Caco-2 (cell line): ENCODE results near the gene USH2A. TPM values are rescaled to one million over a fixed set of nuclear protein-coding genes. Genes with fewer than 3 reads are reported as not detected.
"Not testable (repeated sequence)": the region's sequence is repeated elsewhere in the genome, so short reads cannot be mapped to it uniquely, and the experiment has no call there.

Source experiments
- BruUV-seq: library from RNA; stranded (reverse); fragments of 400-500 nt; replicated peaks from 2 replicates; lab custom pipeline; 2021; lab: Mats Ljungman, UMichigan
- CTCF ChIA-PET: fragments of 300-600 bp; sonication (Branson Sonifier 250); formaldehyde crosslinking; loops from one replicate; lab custom pipeline; 2022; ENCODE audit warnings: antibody characterized with exemption; lab: Charles Lee
- POLR2A ChIA-PET: fragments of 300-600 bp; sonication (Branson Sonifier 250); formaldehyde crosslinking; loops from one replicate; lab custom pipeline; 2022; ENCODE audit warnings: antibody characterized with exemption; lab: Charles Lee
- DNase-seq, 2 experiments: peaks; one replicate each; pipeline versions ENCODE4 v3.0.0 to v3.0.0-alpha.2; 2020 to 2022
- H3K27me3 ChIP-seq: replicated peaks from 2 replicates; pipeline ENCODE4 v1.6.0; 2011; ENCODE audit warnings: low read length; ENCODE audit not compliant: control insufficient read depth, insufficient read depth
- H3K36me3 ChIP-seq: 2 replicates; pipeline ENCODE4 v1.5.1; 2011; ENCODE audit warnings: low read length; ENCODE audit not compliant: control insufficient read depth, insufficient read depth
- H3K4me1 ChIP-seq: fragments of 250-450 bp; sonication (Bioruptor Pico); 2 replicates; pipeline ENCODE4 v1.5.1; 2020; ENCODE audit warnings: mild to moderate bottlenecking
- H3K4me3 ChIP-seq: 2 replicates; pipeline ENCODE4 v1.5.1; 2011; ENCODE audit warnings: low read depth, mild to moderate bottlenecking, control low read depth, low read length
- H3K9me3 ChIP-seq: fragments of 250-450 bp; sonication (Bioruptor Pico); 2 replicates; pipeline ENCODE4 v1.5.1; 2020; ENCODE audit warnings: mild to moderate bottlenecking, moderate library complexity
- H3K27ac Mint-ChIP-seq: one replicate; pipeline ENCODE4 v1.8.0; 2022; ENCODE audit warnings: mixed read lengths; ENCODE audit not compliant: unreplicated experiment
- H3K27me3 Mint-ChIP-seq: one replicate; pipeline ENCODE4 v1.8.0; 2022; ENCODE audit warnings: mixed read lengths; ENCODE audit not compliant: insufficient read depth, unreplicated experiment
- H3K36me3 Mint-ChIP-seq: one replicate; pipeline ENCODE4 v1.8.0; 2022; ENCODE audit warnings: mild to moderate bottlenecking, mixed read lengths; ENCODE audit not compliant: insufficient read depth, unreplicated experiment
- H3K4me1 Mint-ChIP-seq: one replicate; pipeline ENCODE4 v1.8.0; 2022; ENCODE audit warnings: low read depth, mixed read lengths; ENCODE audit not compliant: unreplicated experiment
- H3K4me3 Mint-ChIP-seq: one replicate; pipeline ENCODE4 v1.8.0; 2022; ENCODE audit warnings: mild to moderate bottlenecking, moderate library complexity, mixed read lengths; ENCODE audit not compliant: unreplicated experiment
- H3K9me3 Mint-ChIP-seq: one replicate; pipeline ENCODE4 v1.8.0; 2022; ENCODE audit warnings: mixed read lengths; ENCODE audit not compliant: unreplicated experiment
- intact Hi-C: fragments of 100-400 bp; cut with micrococcal nuclease; formaldehyde crosslinking; loops from one replicate; pipeline ENCODE4 v1.10.0; 2022; ENCODE audit not compliant: unreplicated experiment
- total RNA-seq: library from RNA; stranded (reverse); gene quantifications from 2 replicates; pipeline ENCODE4 v1.2.3, GENCODE V29; 2022
- TF ChIP-seq, protein P1 (sequence below), 2 experiments: fragments of 200-600 bp in 1 of 2; IDR thresholded peaks; 1 replicate in 1 of 2; 2 replicates in 1 of 2; pipeline versions ENCODE4 v1.5.1 to v1.8.0; 2011 to 2022; ENCODE audit warnings: antibody characterized with exemption in 1 of 2, control low read depth in 1 of 2, inconsistent platforms in 1 of 2, low read depth in 1 of 2, low read length in 1 of 2, mild to moderate bottlenecking in 1 of 2, moderate library complexity in 1 of 2; ENCODE audit not compliant: insufficient read depth in 1 of 2, severe bottlenecking in 1 of 2, unreplicated experiment in 1 of 2

USH2A gene
- total RNA-seq, 1 experiment from 2014 or later: 0.11 TPM

DNA sequence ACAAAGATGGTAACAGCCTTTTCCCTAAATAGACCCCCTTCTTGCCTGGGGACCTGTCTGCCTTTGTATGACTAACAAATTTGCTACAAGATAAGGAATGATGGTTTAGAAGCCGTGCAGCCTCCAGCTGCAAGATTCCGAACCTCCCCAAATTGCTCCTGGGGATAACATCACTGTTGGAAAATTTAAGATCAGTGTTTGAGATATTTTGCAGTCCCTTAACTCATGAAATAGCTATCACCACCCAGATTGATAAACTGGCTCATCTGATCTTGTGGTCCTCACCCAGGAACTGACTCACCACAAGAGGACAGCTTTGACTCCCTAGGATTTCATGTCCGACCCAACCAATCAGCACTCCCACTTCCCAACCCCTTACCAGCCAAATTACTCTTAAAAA, 254.7 kb downstream of the USH2A start:
- Histone ChIP-seq H3K27me3 (no peaks in the 10 kb centered on the region), H3K4me3 (no peak overlapping the region), H3K4me1 (no peaks in the 10 kb centered on the region), H3K36me3 (no peaks in the 10 kb centered on the region), H3K9me3 (no peaks in the 10 kb centered on the region)
- CTCF ChIA-PET: no interaction called here
- Mint-ChIP-seq H3K27ac (no peak overlapping the region), H3K9me3 (no peaks in the 10 kb centered on the region), H3K27me3 (no peaks in the 10 kb centered on the region), H3K4me1 (no peaks in the 10 kb centered on the region), H3K4me3 (no peak overlapping the region), H3K36me3 (no peaks in the 10 kb centered on the region)
- TF ChIP-seq, protein P1, sequence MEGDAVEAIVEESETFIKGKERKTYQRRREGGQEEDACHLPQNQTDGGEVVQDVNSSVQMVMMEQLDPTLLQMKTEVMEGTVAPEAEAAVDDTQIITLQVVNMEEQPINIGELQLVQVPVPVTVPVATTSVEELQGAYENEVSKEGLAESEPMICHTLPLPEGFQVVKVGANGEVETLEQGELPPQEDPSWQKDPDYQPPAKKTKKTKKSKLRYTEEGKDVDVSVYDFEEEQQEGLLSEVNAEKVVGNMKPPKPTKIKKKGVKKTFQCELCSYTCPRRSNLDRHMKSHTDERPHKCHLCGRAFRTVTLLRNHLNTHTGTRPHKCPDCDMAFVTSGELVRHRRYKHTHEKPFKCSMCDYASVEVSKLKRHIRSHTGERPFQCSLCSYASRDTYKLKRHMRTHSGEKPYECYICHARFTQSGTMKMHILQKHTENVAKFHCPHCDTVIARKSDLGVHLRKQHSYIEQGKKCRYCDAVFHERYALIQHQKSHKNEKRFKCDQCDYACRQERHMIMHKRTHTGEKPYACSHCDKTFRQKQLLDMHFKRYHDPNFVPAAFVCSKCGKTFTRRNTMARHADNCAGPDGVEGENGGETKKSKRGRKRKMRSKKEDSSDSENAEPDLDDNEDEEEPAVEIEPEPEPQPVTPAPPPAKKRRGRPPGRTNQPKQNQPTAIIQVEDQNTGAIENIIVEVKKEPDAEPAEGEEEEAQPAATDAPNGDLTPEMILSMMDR (IDR thresholded peaks at IDR 0.05; ENCODE audit: insufficient read depth in 1 of 2, low read depth in 1 of 2, low read length in 1 of 2, severe bottlenecking in 1 of 2, unreplicated experiment in 1 of 2): no peak
- no TSS peak for BruUV-seq
- intact Hi-C loops: no loop called here
- POLR2A ChIA-PET: no interaction called here
- no peak for DNase-seq

DNA sequence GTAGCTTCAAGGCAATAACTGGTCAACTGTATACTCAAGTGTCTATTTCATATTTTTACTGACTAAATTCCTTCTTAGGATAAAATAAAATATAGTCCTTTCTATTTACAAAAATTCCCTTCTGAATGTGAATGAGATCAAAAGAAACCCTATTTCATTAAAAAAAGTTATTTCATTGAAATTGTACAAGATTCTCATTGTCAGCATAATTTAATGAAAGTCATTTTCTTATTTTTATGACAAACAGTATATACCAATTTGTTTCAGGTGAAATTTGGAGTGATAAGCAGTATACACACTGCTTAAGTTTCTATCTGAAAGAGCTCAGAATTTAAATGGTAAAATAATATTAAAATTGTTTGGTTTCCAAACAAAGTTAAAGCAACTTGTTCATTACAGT, 269.2 kb downstream of the USH2A start:
- CTCF ChIA-PET: no interaction called here

DNA sequence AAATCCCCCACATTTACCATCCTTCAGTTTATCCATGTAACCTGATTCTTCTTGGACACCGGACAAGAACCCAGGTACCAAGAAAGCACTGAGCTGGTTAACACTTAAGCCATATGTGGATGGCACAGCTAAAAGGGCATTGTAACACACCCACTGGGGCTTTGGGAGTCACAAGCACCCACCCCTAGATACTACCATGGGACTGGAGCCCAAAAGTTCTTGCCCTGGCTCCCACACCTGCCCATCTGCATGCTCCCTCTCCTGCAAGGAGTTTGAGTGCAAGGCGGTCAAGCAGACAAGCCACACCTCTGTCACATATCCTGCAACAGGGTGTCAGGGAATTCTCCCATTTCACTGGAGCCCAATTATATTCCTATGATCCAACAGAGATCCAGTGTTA, 270.1 kb downstream of the USH2A start:
- ChIA-PET POLR2A (no interaction called here), CTCF (no interaction called here)
- no peaks in the 10 kb centered on the region for H3K36me3 Mint-ChIP-seq
- H3K9me3 Mint-ChIP-seq: peaks cover 19% of the 10 kb centered on the region
- Histone ChIP-seq H3K36me3 (no peaks in the 10 kb centered on the region), H3K4me3 (no peak overlapping the region), H3K27me3 (no peaks in the 10 kb centered on the region), H3K9me3 (no peaks in the 10 kb centered on the region), H3K4me1 (no peaks in the 10 kb centered on the region)
- TF ChIP-seq, protein P1 (IDR thresholded peaks at IDR 0.05; ENCODE audit: insufficient read depth in 1 of 2, low read depth in 1 of 2, low read length in 1 of 2, severe bottlenecking in 1 of 2, unreplicated experiment in 1 of 2): no peak
- H3K27me3 Mint-ChIP-seq: no peaks in the 10 kb centered on the region
- H3K27ac Mint-ChIP-seq: no peak overlapping the region
- H3K4me3 Mint-ChIP-seq: no peak overlapping the region
- DNase-seq: no peak
- intact Hi-C loops: no loop called here
- H3K4me1 Mint-ChIP-seq: no peaks in the 10 kb centered on the region
- no TSS peak for BruUV-seq

More for the DNA sequence above, 269.2 kb downstream of the USH2A start:
- H3K4me1 Mint-ChIP-seq: no peaks in the 10 kb centered on the region
- Histone ChIP-seq H3K27me3 (no peaks in the 10 kb centered on the region), H3K36me3 (no peaks in the 10 kb centered on the region), H3K4me3 (no peak overlapping the region), H3K9me3 (no peaks in the 10 kb centered on the region), H3K4me1 (no peaks in the 10 kb centered on the region)
- no peak for DNase-seq
- BruUV-seq: no TSS peak
- TF ChIP-seq, protein P1 (IDR thresholded peaks at IDR 0.05; ENCODE audit: insufficient read depth in 1 of 2, low read depth in 1 of 2, low read length in 1 of 2, severe bottlenecking in 1 of 2, unreplicated experiment in 1 of 2): no peak
- H3K27me3 Mint-ChIP-seq: no peaks in the 10 kb centered on the region
- peaks cover 19% of the 10 kb centered on the region for H3K9me3 Mint-ChIP-seq
- H3K27ac Mint-ChIP-seq: no peak overlapping the region
- intact Hi-C loops: no loop called here
- POLR2A ChIA-PET: no interaction called here
- no peak overlapping the region for H3K4me3 Mint-ChIP-seq
- H3K36me3 Mint-ChIP-seq: no peaks in the 10 kb centered on the region

DNA sequence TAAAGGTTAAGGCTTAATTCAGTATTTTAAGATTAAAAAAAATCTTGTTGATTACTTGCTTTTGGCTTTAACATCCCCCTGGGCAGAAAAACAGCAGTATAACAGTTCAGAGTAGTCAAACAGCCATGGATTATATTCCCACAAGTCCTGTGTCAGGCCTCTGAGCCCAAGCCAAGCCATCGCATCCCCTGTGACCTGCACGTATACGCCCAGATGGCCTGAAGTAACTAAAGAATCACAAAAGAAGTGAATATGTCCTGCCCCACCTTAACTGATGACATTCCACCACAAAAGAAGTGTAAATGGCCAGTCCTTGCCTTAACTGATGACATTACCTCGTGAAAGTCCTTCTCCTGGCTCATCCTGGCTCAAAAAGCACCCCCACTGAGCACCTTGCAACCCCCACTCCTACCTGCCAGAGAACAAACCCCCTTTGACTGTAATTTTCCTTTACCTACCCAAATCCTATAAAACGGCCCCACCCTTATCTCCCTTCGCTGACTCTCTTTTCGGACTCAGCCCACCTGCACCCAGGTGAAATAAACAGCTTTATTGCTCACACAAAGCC, 277.7 kb downstream of the USH2A start:
- DNase-seq, BruUV-seq, H3K4me3 Mint-ChIP-seq, H3K9me3 Mint-ChIP-seq, H3K36me3 ChIP-seq, intact Hi-C loops, H3K4me3 ChIP-seq, POLR2A ChIA-PET, H3K27me3 Mint-ChIP-seq, CTCF ChIA-PET, H3K27ac Mint-ChIP-seq, H3K36me3 Mint-ChIP-seq, H3K9me3 ChIP-seq, H3K27me3 ChIP-seq: not testable (repeated sequence)
- peaks cover 18% of the 10 kb centered on the region for H3K4me1 ChIP-seq
- H3K4me1 Mint-ChIP-seq: peaks cover 10% of the 10 kb centered on the region
